SK-N-SH treated with all-trans-retinoic acid at 6 μM for 48 hours (cell line): Measurements from ENCODE around the gene CPTP.

Source experiments
- ATAC-seq: fragments of 200-7000 bp; cut with Tn5 transposase; 3 replicates; pipeline ENCODE4 v1.9.1; 2020; ENCODE audit warnings: mild to moderate bottlenecking, moderate library complexity
- ARNTL ChIP-seq: fragments of 450-650 bp; formaldehyde crosslinking; IDR thresholded peaks from 2 replicates; pipeline ENCODE4 v1.5.0; 2020; ENCODE audit warnings: low read depth, mild to moderate bottlenecking, moderate library complexity, borderline replicate concordance
- BACH2 ChIP-seq: fragments of 250-450 bp; sonication (Bioruptor Pico); IDR thresholded peaks from 2 replicates; pipeline ENCODE4 v1.9.0; 2021; ENCODE audit warnings: mild to moderate bottlenecking, borderline replicate concordance
- CSDC2 ChIP-seq: fragments of 250-450 bp; sonication (Bioruptor Pico); IDR thresholded peaks from 2 replicates; pipeline ENCODE4 v1.5.0; 2020; ENCODE audit warnings: mild to moderate bottlenecking, moderate library complexity
- ESRRG ChIP-seq: fragments of 250-450 bp; sonication (Bioruptor Pico); IDR thresholded peaks from 2 replicates; pipeline ENCODE4 v1.6.1; 2021; ENCODE audit warnings: mild to moderate bottlenecking
- ISL1 ChIP-seq: fragments of 250-450 bp; sonication (Bioruptor Pico); IDR thresholded peaks from 2 replicates; pipeline ENCODE4 v2.1.2; 2022; ENCODE audit warnings: mild to moderate bottlenecking, moderate library complexity
- OSR1 ChIP-seq: fragments of 250-450 bp; sonication (Bioruptor Pico); IDR thresholded peaks from 2 replicates; pipeline ENCODE4 v1.8.0; 2022; ENCODE audit warnings: moderate library complexity, mild to moderate bottlenecking, inconsistent platforms
- RARB ChIP-seq: fragments of 250-450 bp; sonication (Bioruptor Pico); IDR thresholded peaks from 2 replicates; pipeline ENCODE4 v1.8.0; 2021; ENCODE audit warnings: mild to moderate bottlenecking, moderate library complexity
- SNAI2 ChIP-seq: fragments of 250-450 bp; sonication (Bioruptor Pico); IDR thresholded peaks from 2 replicates; pipeline ENCODE4 v1.5.0; 2020; ENCODE audit warnings: mild to moderate bottlenecking, moderate library complexity
- TCF4 ChIP-seq: fragments of 250-450 bp; sonication (Bioruptor Pico); IDR thresholded peaks from 2 replicates; pipeline ENCODE4 v1.8.0; 2021; ENCODE audit warnings: mild to moderate bottlenecking, moderate library complexity, borderline replicate concordance
- TOX ChIP-seq: fragments of 250-450 bp; sonication (Bioruptor Pico); IDR thresholded peaks from 2 replicates; pipeline ENCODE4 v1.8.0; 2021; ENCODE audit warnings: mild to moderate bottlenecking, moderate library complexity, borderline replicate concordance
- ZC3H10 ChIP-seq: fragments of 250-450 bp; sonication (Bioruptor Pico); IDR thresholded peaks from 2 replicates; pipeline ENCODE4 v1.5.1; 2021; ENCODE audit warnings: mild to moderate bottlenecking, moderate library complexity
- ZFP3 ChIP-seq: fragments of 250-450 bp; sonication (Bioruptor Pico); IDR thresholded peaks from 2 replicates; pipeline ENCODE4 v1.5.0; 2020; ENCODE audit warnings: mild to moderate bottlenecking, moderate library complexity
- ZFP30 ChIP-seq: fragments of 450-650 bp; formaldehyde crosslinking; IDR thresholded peaks from 2 replicates; pipeline ENCODE4 v1.5.0; 2022; ENCODE audit warnings: mild to moderate bottlenecking, moderate library complexity
- ZNF565 ChIP-seq: fragments of 450-650 bp; formaldehyde crosslinking; conservative IDR thresholded peaks from 2 replicates; pipeline ENCODE4 v1.5.0; 2020; ENCODE audit warnings: low read depth, mild to moderate bottlenecking, moderate library complexity
- ZNF70 ChIP-seq: fragments of 450-650 bp; formaldehyde crosslinking; IDR thresholded peaks from 2 replicates; pipeline ENCODE4 v1.5.0; 2020; ENCODE audit warnings: mild to moderate bottlenecking, moderate library complexity
- ZNF8 ChIP-seq: fragments of 450-650 bp; formaldehyde crosslinking; IDR thresholded peaks from 2 replicates; pipeline ENCODE4 v1.5.0; 2020; ENCODE audit warnings: mild to moderate bottlenecking, moderate library complexity
- TF ChIP-seq, protein P1 (sequence below): fragments of 250-450 bp; sonication (Bioruptor Pico); IDR thresholded peaks from 2 replicates; pipeline ENCODE4 v1.8.0; 2021; ENCODE audit warnings: low read depth, mild to moderate bottlenecking, moderate library complexity, borderline replicate concordance
- TF ChIP-seq, protein P2 (sequence below): fragments of 250-450 bp; sonication (Bioruptor Pico); IDR thresholded peaks from 2 replicates; pipeline ENCODE4 v1.5.1; 2020; ENCODE audit warnings: low read depth, mild to moderate bottlenecking, moderate library complexity
- TF ChIP-seq, protein P3 (sequence below): fragments of 250-450 bp; sonication (Bioruptor Pico); IDR thresholded peaks from 2 replicates; pipeline ENCODE4 v1.8.0; 2020; ENCODE audit warnings: mild to moderate bottlenecking, moderate library complexity, borderline replicate concordance
- TF ChIP-seq, protein P4 (sequence below): fragments of 250-450 bp; sonication (Bioruptor Pico); IDR thresholded peaks from 2 replicates; pipeline ENCODE4 v1.5.0; 2020; ENCODE audit warnings: mild to moderate bottlenecking, moderate library complexity

The CPTP gene

DNA sequence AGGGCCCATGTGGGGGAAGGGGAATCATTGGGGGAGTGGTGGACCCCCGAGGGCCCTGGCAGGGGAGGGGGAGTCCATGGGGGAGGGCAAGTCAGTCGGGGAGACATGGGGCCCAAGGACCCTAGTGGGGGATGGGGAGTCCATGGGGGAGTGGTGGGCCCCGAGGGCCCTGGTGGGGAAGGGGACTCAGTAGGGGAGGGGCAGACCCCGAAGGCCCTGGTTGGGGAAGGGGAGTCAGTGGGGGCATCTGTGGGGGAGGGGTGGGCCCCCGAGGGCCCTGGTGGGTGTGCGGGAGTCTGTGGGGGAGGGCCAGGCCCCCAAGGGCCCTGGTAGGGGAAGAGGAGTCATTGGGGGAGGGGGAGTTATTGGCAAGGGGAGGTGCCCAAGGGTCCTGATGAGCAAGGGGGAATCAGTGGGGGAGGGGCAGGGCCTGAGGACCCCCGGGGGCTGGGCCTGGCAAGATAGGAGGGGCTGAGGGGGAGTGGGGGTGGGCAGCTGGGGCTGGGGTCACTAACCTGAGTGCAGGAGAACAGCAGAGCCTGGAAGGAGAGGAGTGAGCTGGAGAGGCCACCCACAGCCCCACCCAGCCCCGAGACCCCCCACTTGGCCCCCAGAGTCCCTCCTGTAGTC is 31.7 kb downstream of the CPTP start:
- TF ChIP-seq ZFP30 (CRISPR knock-in tag) (no peak), ARNTL (CRISPR knock-in tag) (no peak), ZC3H10 (CRISPR knock-in tag) (no peak), RARB (CRISPR knock-in tag) (no peak), ISL1 (CRISPR knock-in tag) (no peak), ZNF70 (CRISPR knock-in tag) (no peak)
- TF ChIP-seq, protein P1, sequence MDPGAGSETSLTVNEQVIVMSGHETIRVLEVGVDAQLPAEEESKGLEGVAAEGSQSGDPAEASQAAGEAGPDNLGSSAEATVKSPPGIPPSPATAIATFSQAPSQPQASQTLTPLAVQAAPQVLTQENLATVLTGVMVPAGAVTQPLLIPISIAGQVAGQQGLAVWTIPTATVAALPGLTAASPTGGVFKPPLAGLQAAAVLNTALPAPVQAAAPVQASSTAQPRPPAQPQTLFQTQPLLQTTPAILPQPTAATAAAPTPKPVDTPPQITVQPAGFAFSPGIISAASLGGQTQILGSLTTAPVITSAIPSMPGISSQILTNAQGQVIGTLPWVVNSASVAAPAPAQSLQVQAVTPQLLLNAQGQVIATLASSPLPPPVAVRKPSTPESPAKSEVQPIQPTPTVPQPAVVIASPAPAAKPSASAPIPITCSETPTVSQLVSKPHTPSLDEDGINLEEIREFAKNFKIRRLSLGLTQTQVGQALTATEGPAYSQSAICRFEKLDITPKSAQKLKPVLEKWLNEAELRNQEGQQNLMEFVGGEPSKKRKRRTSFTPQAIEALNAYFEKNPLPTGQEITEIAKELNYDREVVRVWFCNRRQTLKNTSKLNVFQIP (CRISPR knock-in tag) = no peak
- TF ChIP-seq, protein P2, sequence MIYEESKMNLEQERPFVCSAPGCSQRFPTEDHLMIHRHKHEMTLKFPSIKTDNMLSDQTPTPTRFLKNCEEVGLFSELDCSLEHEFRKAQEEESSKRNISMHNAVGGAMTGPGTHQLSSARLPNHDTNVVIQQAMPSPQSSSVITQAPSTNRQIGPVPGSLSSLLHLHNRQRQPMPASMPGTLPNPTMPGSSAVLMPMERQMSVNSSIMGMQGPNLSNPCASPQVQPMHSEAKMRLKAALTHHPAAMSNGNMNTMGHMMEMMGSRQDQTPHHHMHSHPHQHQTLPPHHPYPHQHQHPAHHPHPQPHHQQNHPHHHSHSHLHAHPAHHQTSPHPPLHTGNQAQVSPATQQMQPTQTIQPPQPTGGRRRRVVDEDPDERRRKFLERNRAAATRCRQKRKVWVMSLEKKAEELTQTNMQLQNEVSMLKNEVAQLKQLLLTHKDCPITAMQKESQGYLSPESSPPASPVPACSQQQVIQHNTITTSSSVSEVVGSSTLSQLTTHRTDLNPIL (CRISPR knock-in tag) = no peak
- TF ChIP-seq, protein P3, sequence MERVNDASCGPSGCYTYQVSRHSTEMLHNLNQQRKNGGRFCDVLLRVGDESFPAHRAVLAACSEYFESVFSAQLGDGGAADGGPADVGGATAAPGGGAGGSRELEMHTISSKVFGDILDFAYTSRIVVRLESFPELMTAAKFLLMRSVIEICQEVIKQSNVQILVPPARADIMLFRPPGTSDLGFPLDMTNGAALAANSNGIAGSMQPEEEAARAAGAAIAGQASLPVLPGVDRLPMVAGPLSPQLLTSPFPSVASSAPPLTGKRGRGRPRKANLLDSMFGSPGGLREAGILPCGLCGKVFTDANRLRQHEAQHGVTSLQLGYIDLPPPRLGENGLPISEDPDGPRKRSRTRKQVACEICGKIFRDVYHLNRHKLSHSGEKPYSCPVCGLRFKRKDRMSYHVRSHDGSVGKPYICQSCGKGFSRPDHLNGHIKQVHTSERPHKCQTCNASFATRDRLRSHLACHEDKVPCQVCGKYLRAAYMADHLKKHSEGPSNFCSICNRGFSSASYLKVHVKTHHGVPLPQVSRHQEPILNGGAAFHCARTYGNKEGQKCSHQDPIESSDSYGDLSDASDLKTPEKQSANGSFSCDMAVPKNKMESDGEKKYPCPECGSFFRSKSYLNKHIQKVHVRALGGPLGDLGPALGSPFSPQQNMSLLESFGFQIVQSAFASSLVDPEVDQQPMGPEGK (CRISPR knock-in tag) = no peak
- TF ChIP-seq, protein P4, sequence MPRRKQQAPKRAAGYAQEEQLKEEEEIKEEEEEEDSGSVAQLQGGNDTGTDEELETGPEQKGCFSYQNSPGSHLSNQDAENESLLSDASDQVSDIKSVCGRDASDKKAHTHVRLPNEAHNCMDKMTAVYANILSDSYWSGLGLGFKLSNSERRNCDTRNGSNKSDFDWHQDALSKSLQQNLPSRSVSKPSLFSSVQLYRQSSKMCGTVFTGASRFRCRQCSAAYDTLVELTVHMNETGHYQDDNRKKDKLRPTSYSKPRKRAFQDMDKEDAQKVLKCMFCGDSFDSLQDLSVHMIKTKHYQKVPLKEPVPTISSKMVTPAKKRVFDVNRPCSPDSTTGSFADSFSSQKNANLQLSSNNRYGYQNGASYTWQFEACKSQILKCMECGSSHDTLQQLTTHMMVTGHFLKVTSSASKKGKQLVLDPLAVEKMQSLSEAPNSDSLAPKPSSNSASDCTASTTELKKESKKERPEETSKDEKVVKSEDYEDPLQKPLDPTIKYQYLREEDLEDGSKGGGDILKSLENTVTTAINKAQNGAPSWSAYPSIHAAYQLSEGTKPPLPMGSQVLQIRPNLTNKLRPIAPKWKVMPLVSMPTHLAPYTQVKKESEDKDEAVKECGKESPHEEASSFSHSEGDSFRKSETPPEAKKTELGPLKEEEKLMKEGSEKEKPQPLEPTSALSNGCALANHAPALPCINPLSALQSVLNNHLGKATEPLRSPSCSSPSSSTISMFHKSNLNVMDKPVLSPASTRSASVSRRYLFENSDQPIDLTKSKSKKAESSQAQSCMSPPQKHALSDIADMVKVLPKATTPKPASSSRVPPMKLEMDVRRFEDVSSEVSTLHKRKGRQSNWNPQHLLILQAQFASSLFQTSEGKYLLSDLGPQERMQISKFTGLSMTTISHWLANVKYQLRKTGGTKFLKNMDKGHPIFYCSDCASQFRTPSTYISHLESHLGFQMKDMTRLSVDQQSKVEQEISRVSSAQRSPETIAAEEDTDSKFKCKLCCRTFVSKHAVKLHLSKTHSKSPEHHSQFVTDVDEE (CRISPR knock-in tag) = no peak

DNA sequence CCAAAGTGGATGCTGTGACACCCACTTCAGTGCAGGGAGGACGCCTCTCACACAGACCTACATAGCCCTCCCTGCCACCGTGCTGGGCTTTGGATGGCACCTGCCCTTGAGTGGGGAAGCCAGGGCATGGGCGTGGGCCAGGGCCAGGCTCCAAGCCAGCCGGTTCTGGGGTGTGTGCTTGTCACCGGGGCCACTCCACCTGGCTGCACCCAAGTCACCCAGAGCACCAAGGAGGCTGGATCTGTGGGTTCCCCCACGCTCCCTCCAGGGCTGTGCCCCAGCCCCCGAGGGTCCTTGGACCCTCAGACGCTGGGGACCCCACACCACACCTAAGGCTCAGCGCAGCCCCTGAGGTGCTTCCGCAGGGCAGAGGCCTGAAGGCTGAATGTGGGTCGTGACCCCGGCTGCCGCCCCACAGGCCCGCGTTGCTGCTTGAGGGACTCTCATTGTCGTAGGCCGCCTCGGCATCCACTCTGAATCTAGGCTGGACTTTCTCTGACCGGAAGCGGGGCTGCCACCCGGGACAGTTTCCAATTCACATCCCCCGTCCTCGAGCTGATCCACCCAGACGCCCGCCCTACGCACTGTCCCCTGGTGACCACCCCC is 32.3 kb downstream of the CPTP start:
- no peak for ATAC-seq
- no peak for TF ChIP-seq SNAI2 (CRISPR knock-in tag)
- TF ChIP-seq ESRRG (CRISPR knock-in tag) = no peak
- TF ChIP-seq OSR1 (CRISPR knock-in tag) = no peak
- TF ChIP-seq ARNTL (CRISPR knock-in tag) = no peak
- TF ChIP-seq BACH2 (CRISPR knock-in tag) = no peak
- TF ChIP-seq, protein P3 (CRISPR knock-in tag) = no peak
- no peak for TF ChIP-seq ZNF8
- TF ChIP-seq ISL1 (CRISPR knock-in tag) = no peak
- TF ChIP-seq ZFP30 (CRISPR knock-in tag) = no peak
- TF ChIP-seq ZNF565 (CRISPR knock-in tag) = no peak
- no peak for TF ChIP-seq TCF4
- TF ChIP-seq, protein P1 (CRISPR knock-in tag) = no peak
- TF ChIP-seq ZC3H10 (CRISPR knock-in tag) = no peak
- TF ChIP-seq ZFP3 (CRISPR knock-in tag) = no peak
- TF ChIP-seq CSDC2 (CRISPR knock-in tag) = no peak
- TF ChIP-seq, protein P4 (CRISPR knock-in tag) = no peak
- TF ChIP-seq TOX = no peak
- no peak for TF ChIP-seq ZNF70 (CRISPR knock-in tag)
- TF ChIP-seq, protein P2 (CRISPR knock-in tag) = no peak

More for the DNA sequence above, 31.7 kb downstream of the CPTP start:
- ATAC-seq = no peak
